SHP77 treated with DMSO at 0.1 percent for 48 hours (cell line): ENCODE data around the gene PER1.
"Not testable (repeated sequence)": the region's sequence is repeated elsewhere in the genome, so short reads cannot be mapped to it uniquely, and the experiment has no call there.

Source experiments
- DNase-seq: peaks from one replicate; lab custom pipeline; 2025; lab: John Stamatoyannopoulos, UW

PER1 gene

GRCh38 chr17:8152112-8152775, at the start of gene PER1:
PER1 (minus strand) TSS chr17:8152404; CDS start chr17:8150706, 1,698 bp downstream.
- DNase-seq: peak; percentile 94

GRCh38 chr17:8192070-8192815, 40.0 kb upstream of the PER1 start:
- DNase-seq: peak; percentile 99

GRCh38 chr17:8190506-8190905, 38.3 kb upstream of the PER1 start:
- DNase-seq: no peak

- DNase-seq: peak; percentile 99
Measured at GRCh38 chr17:8189711-8190477, 37.7 kb upstream of the PER1 start, which contains the start of gene BORCS6. BORCS6 (minus strand) TSS chr17:8190180; CDS start chr17:8190140, 40 bp downstream.

- DNase-seq: no peak
Measured at GRCh38 chr17:8189041-8189710, 37.0 kb upstream of the PER1 start.

GRCh38 chr17:8188263-8188839, 36.1 kb upstream of the PER1 start:
- DNase-seq: no peak

GRCh38 chr17:8187517-8188262, 35.5 kb upstream of the PER1 start:
- peak; percentile 98 for DNase-seq

- peak; percentile 100 for DNase-seq
Measured at GRCh38 chr17:8186787-8187516, 34.7 kb upstream of the PER1 start.

- no peak for DNase-seq
Measured at GRCh38 chr17:8186446-8186786, 34.2 kb upstream of the PER1 start.

- DNase-seq: peak; percentile 76
Measured at GRCh38 chr17:8185582-8186445, 33.6 kb upstream of the PER1 start.

- DNase-seq: no peak
Measured at GRCh38 chr17:8176998-8177731, 25.0 kb upstream of the PER1 start.

GRCh38 chr17:8176197-8176940, 24.2 kb upstream of the PER1 start, which contains the start of gene TMEM107:
TMEM107 (minus strand) TSS chr17:8176380; CDS start chr17:8176286, 94 bp downstream.
- peak; percentile 89 for DNase-seq

GRCh38 chr17:8175795-8176196, 23.6 kb upstream of the PER1 start:
- DNase-seq: no peak

GRCh38 chr17:8173871-8174322, 21.7 kb upstream of the PER1 start:
- no peak for DNase-seq

GRCh38 chr17:8173056-8173870, 21.1 kb upstream of the PER1 start:
- DNase-seq: peak; percentile 100

GRCh38 chr17:8170186-8170585, 18.0 kb upstream of the PER1 start:
- not testable (repeated sequence) for DNase-seq

GRCh38 chr17:8167526-8167925, 15.3 kb upstream of the PER1 start:
- no peak for DNase-seq
